DMS79 (cell line): ENCODE results near the gene SUSD3.
"Not testable (repeated sequence)": the region's sequence is repeated elsewhere in the genome, so short reads cannot be mapped to it uniquely, and the experiment has no call there.

Experiments
- DNase-seq: peaks from one replicate; lab custom pipeline; 2025; lab: John Stamatoyannopoulos, UW

SUSD3 gene

GRCh38 chr9:93058355-93059010 lies at the start of gene SUSD3:
TSS of gene SUSD3 (plus strand) at chr9:93058701. CDS start at chr9:93058743, 42 bp downstream.
- no peak for DNase-seq

GRCh38 chr9:93009337-93010015 lies 49.0 kb upstream of the SUSD3 start:
- DNase-seq: peak; percentile 24

GRCh38 chr9:93010056-93010455 lies 48.4 kb upstream of the SUSD3 start:
- DNase-seq: no peak

GRCh38 chr9:93010704-93011103 lies 47.8 kb upstream of the SUSD3 start:
- no peak for DNase-seq

- DNase-seq: no peak
These were observed 47.4 kb upstream of the SUSD3 start for GRCh38 chr9:93011114-93011513.

- no peak for DNase-seq
These were observed 45.3 kb upstream of the SUSD3 start for GRCh38 chr9:93012963-93013855.

- DNase-seq: no peak
These were observed 44.5 kb upstream of the SUSD3 start for GRCh38 chr9:93013856-93014582.

- DNase-seq: not testable (repeated sequence)
These were observed 43.3 kb upstream of the SUSD3 start for GRCh38 chr9:93015190-93015589.

- no peak for DNase-seq
These were observed 40.9 kb upstream of the SUSD3 start for GRCh38 chr9:93017621-93018020.

GRCh38 chr9:93020151-93020550 lies 38.4 kb upstream of the SUSD3 start:
- DNase-seq: no peak

GRCh38 chr9:93020771-93021670 lies 37.5 kb upstream of the SUSD3 start:
- no peak for DNase-seq

- DNase-seq: no peak
These were observed 36.4 kb upstream of the SUSD3 start for GRCh38 chr9:93022066-93022465.

- DNase-seq: no peak
These were observed 35.6 kb upstream of the SUSD3 start for GRCh38 chr9:93022721-93023520.

GRCh38 chr9:93023521-93023815 lies 35.0 kb upstream of the SUSD3 start:
- no peak for DNase-seq

GRCh38 chr9:93024646-93024910 lies 33.9 kb upstream of the SUSD3 start:
- no peak for DNase-seq

GRCh38 chr9:93024986-93025630 lies 33.4 kb upstream of the SUSD3 start:
- DNase-seq: no peak

GRCh38 chr9:93025736-93026135 lies 32.8 kb upstream of the SUSD3 start:
- no peak for DNase-seq

GRCh38 chr9:93026640-93027039 lies 31.9 kb upstream of the SUSD3 start:
- no peak for DNase-seq

GRCh38 chr9:93027750-93028149 lies 30.8 kb upstream of the SUSD3 start:
- no peak for DNase-seq

GRCh38 chr9:93028448-93029006 lies 30.0 kb upstream of the SUSD3 start:
- no peak for DNase-seq
